Measurements from ENCODE around the gene CPM. TPM values are rescaled to one million over a fixed set of nuclear protein-coding genes. Genes with fewer than 3 reads are reported as not detected.
"Not testable (repeated sequence)": the region's sequence is repeated elsewhere in the genome, so short reads cannot be mapped to it uniquely, and the experiment has no call there.

CPM gene
- total RNA-seq, 1 donor: 13.2 TPM

DNA sequence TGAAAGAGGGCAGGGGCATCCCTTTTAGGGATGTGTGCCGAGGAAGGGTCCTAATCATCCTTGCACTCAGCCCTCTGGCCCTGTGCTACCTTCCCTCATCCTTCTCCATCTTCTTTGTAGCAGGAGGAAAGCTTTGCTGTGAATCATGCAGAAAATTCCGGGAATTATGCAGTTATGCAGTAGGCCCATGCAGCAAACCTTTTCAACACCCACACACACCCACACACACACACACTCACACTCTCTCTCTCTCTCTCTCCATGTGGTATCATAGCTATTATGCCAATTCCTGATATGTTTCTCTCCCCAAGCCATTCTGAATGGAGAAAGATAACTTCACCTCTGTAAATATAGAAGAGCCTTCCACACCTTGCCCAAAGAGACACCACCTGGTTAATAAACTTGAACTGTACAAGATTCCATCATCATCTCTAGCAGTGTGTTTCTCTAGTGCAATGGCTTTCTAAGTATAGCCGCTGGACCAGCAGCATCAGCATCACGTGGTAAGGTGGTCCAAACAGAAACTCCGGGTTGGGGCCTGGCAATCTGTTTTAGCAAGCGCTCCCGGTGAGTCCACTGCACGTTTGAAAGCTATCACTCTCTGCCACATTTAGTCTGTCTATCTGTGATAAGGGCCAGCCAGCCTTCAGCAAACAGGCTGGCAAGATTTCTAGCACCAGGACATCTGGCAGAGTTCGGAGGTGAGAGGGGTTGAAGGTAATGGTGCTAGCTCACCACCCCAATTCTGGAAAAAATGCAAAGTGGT, 67.4 kb downstream of the CPM start:
- no peaks in the 10 kb centered on the region for H3K9me3 ChIP-seq (ENCODE audit: low read depth, low read length)
- H3K27me3 ChIP-seq (ENCODE audit: insufficient read depth, low read length): no peaks in the 10 kb centered on the region
- no peak overlapping the region for H3K4me3 ChIP-seq (ENCODE audit: low read length)
- H3K4me1 ChIP-seq (ENCODE audit: insufficient read depth, low read length): no peaks in the 10 kb centered on the region

GRCh38 chr12:68864604-68865003, 68.4 kb downstream of the CPM start:
- H3K4me1 ChIP-seq (ENCODE audit: insufficient read depth, low read length): no peaks in the 10 kb centered on the region
- H3K27me3 ChIP-seq (ENCODE audit: insufficient read depth, low read length): no peaks in the 10 kb centered on the region
- H3K4me3 ChIP-seq (ENCODE audit: low read length): no peak overlapping the region
- H3K9me3 ChIP-seq (ENCODE audit: low read depth, low read length): no peaks in the 10 kb centered on the region

GRCh38 chr12:68863886-68864454, 69.0 kb downstream of the CPM start:
- not testable (repeated sequence) for H3K4me1 ChIP-seq (ENCODE audit: insufficient read depth, low read length); H3K9me3 ChIP-seq (ENCODE audit: low read depth, low read length); H3K27me3 ChIP-seq (ENCODE audit: insufficient read depth, low read length); H3K4me3 ChIP-seq (ENCODE audit: low read length)

DNA sequence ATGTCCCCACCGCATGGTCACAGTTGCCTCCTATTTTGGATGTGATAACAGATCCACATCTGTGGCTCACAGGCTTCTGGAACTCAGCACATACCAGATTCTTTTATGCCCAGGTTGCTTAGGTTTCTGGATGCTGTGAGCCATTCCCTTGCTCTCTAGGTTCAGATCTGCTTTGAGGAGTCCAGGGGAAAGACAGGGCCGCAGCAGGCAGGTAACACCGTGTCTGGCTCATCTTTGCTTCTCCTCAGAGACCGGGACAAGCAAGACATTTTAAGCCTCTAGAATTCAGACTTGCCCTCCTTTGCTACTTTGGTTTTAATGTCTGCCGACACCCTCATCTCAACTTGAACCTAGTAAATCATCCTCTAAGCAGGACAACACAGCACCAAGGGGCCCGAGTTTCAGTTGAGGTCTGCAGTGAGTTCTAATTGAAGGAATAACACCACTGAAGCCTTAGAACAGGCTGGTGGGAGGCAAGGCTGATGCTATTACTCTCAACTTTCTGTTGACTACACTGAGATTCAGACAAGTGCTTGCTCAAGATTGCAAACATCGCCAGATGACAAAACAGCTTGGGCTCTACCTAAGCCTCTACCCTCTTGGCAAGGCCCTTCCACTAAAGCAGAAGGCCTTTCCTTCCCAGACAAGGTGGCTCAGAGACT, 69.7 kb downstream of the CPM start:
- Histone ChIP-seq H3K27me3 (ENCODE audit: insufficient read depth, low read length) (no peaks in the 10 kb centered on the region), H3K4me1 (ENCODE audit: insufficient read depth, low read length) (no peaks in the 10 kb centered on the region), H3K9me3 (ENCODE audit: low read depth, low read length) (no peaks in the 10 kb centered on the region), H3K4me3 (ENCODE audit: low read length) (no peak overlapping the region)

- no peaks in the 10 kb centered on the region for H3K9me3 ChIP-seq (ENCODE audit: low read depth, low read length)
- no peaks in the 10 kb centered on the region for H3K4me1 ChIP-seq (ENCODE audit: insufficient read depth, low read length)
- no peaks in the 10 kb centered on the region for H3K27me3 ChIP-seq (ENCODE audit: insufficient read depth, low read length)
- H3K4me3 ChIP-seq (ENCODE audit: low read length): no peak overlapping the region
Measured at GRCh38 chr12:68861890-68862289, 71.1 kb downstream of the CPM start.

- Histone ChIP-seq H3K4me1 (ENCODE audit: insufficient read depth, low read length) (no peaks in the 10 kb centered on the region), H3K27me3 (ENCODE audit: insufficient read depth, low read length) (no peaks in the 10 kb centered on the region), H3K4me3 (ENCODE audit: low read length) (no peak overlapping the region), H3K9me3 (ENCODE audit: low read depth, low read length) (no peaks in the 10 kb centered on the region)
Measured at GRCh38 chr12:68856510-68856909, 76.5 kb downstream of the CPM start.

DNA sequence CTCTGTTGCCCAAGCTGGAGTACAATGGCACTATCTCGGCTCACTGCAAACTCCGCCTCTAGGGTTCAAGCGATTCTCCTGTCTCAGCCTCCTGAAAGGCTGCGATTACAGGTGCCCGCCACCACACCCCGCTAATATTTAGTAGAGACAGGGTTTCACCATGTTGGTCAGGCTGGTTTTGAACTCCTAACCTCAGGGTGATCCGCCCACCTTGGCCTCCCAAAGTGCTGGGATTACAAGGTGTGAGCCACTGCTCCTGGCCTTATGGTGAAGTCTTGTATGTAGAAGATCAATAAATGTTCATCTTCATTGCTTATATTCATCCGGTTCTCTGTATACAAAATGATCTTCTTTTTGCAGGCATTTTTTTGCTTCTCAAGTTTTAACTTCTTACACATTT, 77.2 kb downstream of the CPM start:
- H3K27me3 ChIP-seq (ENCODE audit: insufficient read depth, low read length): no peaks in the 10 kb centered on the region
- no peaks in the 10 kb centered on the region for H3K4me1 ChIP-seq (ENCODE audit: insufficient read depth, low read length)
- H3K9me3 ChIP-seq (ENCODE audit: low read depth, low read length): no peaks in the 10 kb centered on the region
- no peak overlapping the region for H3K4me3 ChIP-seq (ENCODE audit: low read length)

- H3K27me3 ChIP-seq (ENCODE audit: insufficient read depth, low read length): no peaks in the 10 kb centered on the region
- H3K9me3 ChIP-seq (ENCODE audit: low read depth, low read length): no peaks in the 10 kb centered on the region
- no peak overlapping the region for H3K4me3 ChIP-seq (ENCODE audit: low read length)
- no peaks in the 10 kb centered on the region for H3K4me1 ChIP-seq (ENCODE audit: insufficient read depth, low read length)
Measured at GRCh38 chr12:68855111-68855510, 77.9 kb downstream of the CPM start.

GRCh38 chr12:68854554-68854953, 78.4 kb downstream of the CPM start:
- H3K4me1 ChIP-seq (ENCODE audit: insufficient read depth, low read length): no peaks in the 10 kb centered on the region
- no peak overlapping the region for H3K4me3 ChIP-seq (ENCODE audit: low read length)
- no peaks in the 10 kb centered on the region for H3K9me3 ChIP-seq (ENCODE audit: low read depth, low read length)
- no peaks in the 10 kb centered on the region for H3K27me3 ChIP-seq (ENCODE audit: insufficient read depth, low read length)

GRCh38 chr12:68854078-68854468, 78.9 kb downstream of the CPM start:
- H3K4me3 ChIP-seq (ENCODE audit: low read length): no peak overlapping the region
- H3K9me3 ChIP-seq (ENCODE audit: low read depth, low read length): no peaks in the 10 kb centered on the region
- no peaks in the 10 kb centered on the region for H3K4me1 ChIP-seq (ENCODE audit: insufficient read depth, low read length)
- H3K27me3 ChIP-seq (ENCODE audit: insufficient read depth, low read length): no peaks in the 10 kb centered on the region

GRCh38 chr12:68853396-68854077, 79.4 kb downstream of the CPM start:
- H3K9me3 ChIP-seq (ENCODE audit: low read depth, low read length): no peaks in the 10 kb centered on the region
- H3K27me3 ChIP-seq (ENCODE audit: insufficient read depth, low read length): no peaks in the 10 kb centered on the region
- no peaks in the 10 kb centered on the region for H3K4me1 ChIP-seq (ENCODE audit: insufficient read depth, low read length)
- no peak overlapping the region for H3K4me3 ChIP-seq (ENCODE audit: low read length)

GRCh38 chr12:68851592-68852306, 81.2 kb downstream of the CPM start:
- Histone ChIP-seq H3K4me3 (ENCODE audit: low read length) (no peak overlapping the region), H3K27me3 (ENCODE audit: insufficient read depth, low read length) (no peaks in the 10 kb centered on the region), H3K4me1 (ENCODE audit: insufficient read depth, low read length) (no peaks in the 10 kb centered on the region), H3K9me3 (ENCODE audit: low read depth, low read length) (no peaks in the 10 kb centered on the region)

GRCh38 chr12:68850390-68850789, 82.6 kb downstream of the CPM start:
- Histone ChIP-seq H3K27me3 (ENCODE audit: insufficient read depth, low read length) (no peaks in the 10 kb centered on the region), H3K4me1 (ENCODE audit: insufficient read depth, low read length) (no peaks in the 10 kb centered on the region), H3K9me3 (ENCODE audit: low read depth, low read length) (no peaks in the 10 kb centered on the region), H3K4me3 (ENCODE audit: low read length) (no peak overlapping the region)

DNA sequence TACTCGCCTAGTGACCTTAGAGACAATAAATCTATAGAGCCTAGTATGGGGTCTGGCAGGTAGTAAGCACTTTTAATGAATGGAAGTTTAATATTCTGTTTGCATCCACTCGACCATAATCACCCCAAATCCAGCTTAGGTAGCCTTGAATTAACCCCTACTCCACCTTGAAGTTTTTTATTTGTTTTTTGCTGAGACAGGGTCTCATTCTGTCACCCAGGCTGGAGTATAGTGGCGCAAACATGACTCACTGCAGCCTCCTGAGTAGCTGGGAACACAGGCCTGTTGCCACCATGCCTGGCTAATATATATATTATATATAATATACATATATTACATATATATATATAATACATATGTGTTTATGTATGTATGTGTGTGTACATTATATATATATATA, 86.2 kb downstream of the CPM start:
- H3K4me1 ChIP-seq (ENCODE audit: insufficient read depth, low read length): no peaks in the 10 kb centered on the region
- H3K9me3 ChIP-seq (ENCODE audit: low read depth, low read length): no peaks in the 10 kb centered on the region
- H3K27me3 ChIP-seq (ENCODE audit: insufficient read depth, low read length): no peaks in the 10 kb centered on the region
- no peak overlapping the region for H3K4me3 ChIP-seq (ENCODE audit: low read length)
